GM12878 (cell line): Measurements from ENCODE around the gene ATXN1. TPM values are rescaled to one million over a fixed set of nuclear protein-coding genes. Genes with fewer than 3 reads are reported as not detected.

Experiments
- ATAC-seq: fragments of 200-7000 bp; cut with Tn5 transposase; 3 replicates; pipeline ENCODE4 v1.9.1; 2020; ENCODE audit warnings: mild to moderate bottlenecking, moderate library complexity
- BruUV-seq: library from RNA; stranded (reverse); fragments of 400-500 nt; replicated peaks from 2 replicates; lab custom pipeline; 2021; lab: Mats Ljungman, UMichigan
- CTCF ChIA-PET: fragments of 300-600 bp; sonication (Branson Sonifier 250); formaldehyde crosslinking; extraction: SDS; loops from one replicate; lab custom pipeline; 2021; ENCODE audit warnings: inconsistent platforms; lab: Yijun Ruan, JAX
- POLR2A ChIA-PET: fragments of 350-600 bp; formaldehyde crosslinking; extraction: SDS; loops from one replicate; lab custom pipeline; 2021; ENCODE audit warnings: inconsistent platforms; lab: Charles Lee
- RAD21 ChIA-PET: fragments of 300-600 bp; sonication (Branson Sonifier 250); formaldehyde crosslinking; loops from one replicate; lab custom pipeline; 2023; ENCODE audit warnings: antibody characterized with exemption; ENCODE audit not compliant: unreplicated experiment; lab: Charles Lee
- SMC1A ChIA-PET: fragments of 300-600 bp; sonication (Branson Sonifier 250); formaldehyde crosslinking; loops from one replicate; lab custom pipeline; 2023; ENCODE audit not compliant: unreplicated experiment, uncharacterized antibody; lab: Charles Lee
- DNase-seq: peaks from one replicate; pipeline ENCODE4 v3.0.0-alpha.2; 2011; ENCODE audit warnings: low read depth, low spot score
- FAIRE-seq: peaks from 3 replicates; lab custom pipeline; 2011; peaks lifted over from hg19 to GRCh38; lab: Jason Lieb, UNC
- H2AFZ ChIP-seq: 2 replicates; pipeline ENCODE4 v1.6.0; 2011; ENCODE audit warnings: low read depth, low read length, control low read depth; ENCODE audit not compliant: control insufficient read depth
- H3K27ac ChIP-seq: 2 replicates; pipeline ENCODE4 v1.5.1; 2011; ENCODE audit warnings: control low read depth; ENCODE audit not compliant: control insufficient read depth, insufficient read depth
- H3K27me3 ChIP-seq, 2 experiments: replicated peaks in 1 of 2; 2 replicates each; pipeline versions ENCODE4 v1.6.0 to v1.6.1; 2011; ENCODE audit warnings: low read length in 1 of 2; ENCODE audit not compliant: control insufficient read depth in 2 of 2, insufficient read depth in 2 of 2
- H3K36me3 ChIP-seq, 2 experiments: 2 replicates each; pipeline ENCODE4 v1.5.1; 2011; ENCODE audit warnings: low read length in 1 of 2; ENCODE audit not compliant: control insufficient read depth in 2 of 2, insufficient read depth in 2 of 2
- H3K4me1 ChIP-seq: 2 replicates; pipeline ENCODE4 v1.6.1; 2011; ENCODE audit warnings: mild to moderate bottlenecking, low read length, moderate library complexity, mixed read lengths; ENCODE audit not compliant: control insufficient read depth, insufficient read depth
- H3K4me2 ChIP-seq: 2 replicates; pipeline ENCODE4 v1.6.0; 2011; ENCODE audit warnings: control low read depth; ENCODE audit not compliant: control insufficient read depth, insufficient read depth
- H3K4me3 ChIP-seq: fragments of 200-600 bp; sonication (generic); 2 replicates; pipeline ENCODE4 v1.5.1; 2016
- H3K79me2 ChIP-seq: 2 replicates; pipeline ENCODE4 v1.6.0; 2011; ENCODE audit warnings: low read length; ENCODE audit not compliant: control insufficient read depth, insufficient read depth
- H3K9ac ChIP-seq: 2 replicates; pipeline ENCODE4 v1.8.0; 2011; ENCODE audit warnings: low read length, control low read depth, mixed read lengths; ENCODE audit not compliant: control insufficient read depth, insufficient read depth
- H3K9me3 ChIP-seq: replicated peaks from 3 replicates; pipeline ENCODE4 v1.5.1; 2011; ENCODE audit warnings: mild to moderate bottlenecking, low read length; ENCODE audit not compliant: control insufficient read depth, insufficient read depth
- H4K20me1 ChIP-seq: 2 replicates; pipeline ENCODE4 v1.6.0; 2011; ENCODE audit not compliant: control insufficient read depth, insufficient read depth
- ATF7 ChIP-seq: fragments of 450-650 bp; IDR thresholded peaks from 2 replicates; pipeline ENCODE4 v1.6.1; 2016; ENCODE audit warnings: low read depth, mild to moderate bottlenecking
- CHD2 ChIP-seq: IDR thresholded peaks from 2 replicates; pipeline ENCODE4 v1.6.1; 2011; ENCODE audit warnings: low read depth, low read length, improper control_type of control experiment, borderline replicate concordance
- CREB1 ChIP-seq: IDR thresholded peaks from 2 replicates; pipeline ENCODE4 v1.6.1; 2012; ENCODE audit warnings: low read depth, mild to moderate bottlenecking, inconsistent platforms
- JUNB ChIP-seq: IDR thresholded peaks from 2 replicates; pipeline ENCODE4 v1.6.1; 2016; ENCODE audit warnings: antibody characterized with exemption, mild to moderate bottlenecking
- KAT2A ChIP-seq: conservative IDR thresholded peaks from 2 replicates; pipeline ENCODE4 v1.6.1; 2011; ENCODE audit warnings: low read depth, low read length; ENCODE audit not compliant: control insufficient read depth
- NBN ChIP-seq: fragments of 450-650 bp; IDR thresholded peaks from 2 replicates; pipeline ENCODE4 v1.6.1; 2016
- NFIC ChIP-seq: IDR thresholded peaks from 2 replicates; pipeline ENCODE4 v1.6.1; 2012; ENCODE audit warnings: low read depth, mild to moderate bottlenecking, inconsistent platforms, low read length, moderate library complexity
- NFYB ChIP-seq: IDR thresholded peaks from 2 replicates; pipeline ENCODE4 v1.6.1; 2011; ENCODE audit warnings: low read depth, mild to moderate bottlenecking, low read length, improper control_type of control experiment, moderate library complexity; ENCODE audit not compliant: insufficient read depth
- SMAD5 ChIP-seq: IDR thresholded peaks from 2 replicates; pipeline ENCODE4 v1.6.1; 2016; ENCODE audit warnings: antibody characterized with exemption, low read depth
- ZNF24 ChIP-seq: fragments of 450-650 bp; IDR thresholded peaks from 2 replicates; pipeline ENCODE4 v1.6.1; 2017; ENCODE audit warnings: antibody characterized with exemption, mild to moderate bottlenecking
- WGBS: methylation state at CpG from one replicate; pipeline ENCODE4 v1.1.6; 2016; ENCODE audit warnings: low lambda C conversion rate; ENCODE audit not compliant: insufficient replicate concordance, insufficient coverage; ENCODE audit errors: missing lambda C conversion rate; 5-methylcytosine and 5-hydroxymethylcytosine counted together
- in situ Hi-C: fragments of 300-500 bp; cut with MboI; formaldehyde crosslinking; loops from 9 replicates; pipeline ENCODE4 v1.14.3; 2018; ENCODE audit warnings: mixed read lengths
- intact Hi-C: fragments of 100-400 bp; cut with micrococcal nuclease; formaldehyde crosslinking; loops from one replicate; pipeline ENCODE4 v1.14.2; 2022; ENCODE audit not compliant: unreplicated experiment
- polyA plus RNA-seq, 11 experiments: library from polyadenylated mRNA; depleted of rRNA in 4 of 11; unstranded in 6 of 11; stranded (reverse) in 5 of 11; fragments of >200 nt; fragmentation: Nextera tagmentation in 4 of 11; fragmentation: Illumina TruSeq in 1 of 11; extraction: Ambion mirVana in 4 of 11; extraction: Trizol in 1 of 11; gene quantifications; 1 replicate in 1 of 11; 2 replicates in 10 of 11; pipeline versions ENCODE4 v1.2.1 to v1.2.3, GENCODE V29; 2011 to 2016; ENCODE audit warnings: inconsistent platforms in 2 of 11, missing spikeins in 2 of 11, low read depth in 1 of 11
- total RNA-seq, 4 experiments: library from RNA; depleted of rRNA in 3 of 4; stranded (reverse); fragments of >200 nt in 3 of 4; fragmentation: Illumina TruSeq in 1 of 4; extraction: Trizol in 1 of 4; gene quantifications; 2 replicates each; pipeline versions ENCODE4 v1.2.1 to v1.2.3, GENCODE V29; 2013 to 2021
- TF ChIP-seq, protein P1 (sequence below): fragments of 450-650 bp; IDR thresholded peaks from 2 replicates; pipeline ENCODE4 v1.6.1; 2016; ENCODE audit warnings: mild to moderate bottlenecking
- TF ChIP-seq, protein P2 (sequence below): fragments of 450-650 bp; IDR thresholded peaks from 2 replicates; pipeline ENCODE4 v1.6.1; 2017; ENCODE audit warnings: mild to moderate bottlenecking, moderate library complexity
- TF ChIP-seq, protein P3 (sequence below): fragments of 450-650 bp; formaldehyde crosslinking; IDR thresholded peaks from 2 replicates; pipeline ENCODE4 v1.5.0; 2022; ENCODE audit warnings: mild to moderate bottlenecking, missing genetic modification characterization

Gene ATXN1
- total and polyA plus RNA-seq, 10 of the 15 experiments (the other 5 are each of a cell fraction or from before 2014, with no cell fraction given): 12.2 to 51.2 (median 20.5) TPM

DNA sequence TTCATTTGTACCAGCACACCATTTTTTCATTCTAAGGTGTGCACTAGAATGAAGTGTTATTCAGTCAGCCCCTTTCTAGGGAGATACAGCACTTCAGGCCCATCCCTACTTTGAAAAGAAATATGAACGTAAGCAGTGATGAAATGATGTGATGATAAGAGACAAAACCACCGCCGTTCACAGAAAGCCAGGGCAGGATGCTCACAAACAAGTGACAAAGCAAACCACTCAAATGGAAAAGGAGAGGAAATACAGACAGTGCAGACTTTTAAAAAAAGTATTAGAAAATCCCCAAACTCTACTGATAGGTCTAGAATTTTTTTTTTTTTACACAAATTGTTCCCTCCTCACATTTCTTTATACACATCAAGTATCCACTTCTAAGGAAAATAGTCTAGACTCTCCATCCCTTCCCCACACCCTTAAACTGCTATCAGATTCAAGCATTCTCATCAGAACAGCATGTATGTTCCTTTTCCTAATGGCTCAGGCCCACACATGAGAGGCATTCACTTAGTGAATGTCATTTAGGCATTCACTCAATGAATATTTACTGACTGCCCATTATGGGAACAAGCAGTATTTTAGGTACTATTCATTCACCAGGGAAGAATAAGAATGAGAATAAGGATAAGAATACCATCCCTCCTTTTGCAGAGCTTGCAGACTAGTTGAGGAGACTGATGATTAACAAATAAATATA is 279.4 kb downstream of the ATXN1 start:
- Histone ChIP-seq H3K4me2 (peak overlapping the region; percentile 83), H3K9ac (peak overlapping the region; percentile 44), H3K36me3 (peaks cover 2 to 16% of the 10 kb centered on the region in 2 experiments), H4K20me1 (no peaks in the 10 kb centered on the region), H3K9me3 (peaks cover 5% of the 10 kb centered on the region; the same call in 2 of the 3 replicates), H3K79me2 (peaks cover 36% of the 10 kb centered on the region), H3K4me1 (peaks cover 65% of the 10 kb centered on the region), H2AFZ (no peak overlapping the region), H3K27ac (peak overlapping the region; percentile 83), H3K27me3 (no peaks in the 10 kb centered on the region), H3K4me3 (peak overlapping the region; percentile 20; the same call in 1 of the 2 replicates)
- in situ Hi-C loops: no loop called here
- FAIRE-seq (no peak), DNase-seq (no peak), ATAC-seq (peak; percentile 61)
- WGBS: 0% methylated on average over 3 of the region's 3 CpGs
- intact Hi-C loops: no loop called here
- CTCF ChIA-PET: interaction anchor here (0.8 to 2.2 kb wide), 12 partner anchors 7 to 277 kb away, joined by 3 to 12 read pairs (median 5); no protein-coding TSS in a partner anchor
- POLR2A ChIA-PET: interaction anchor here (0.7 to 13.5 kb wide), 8 partner anchors 8 to 231 kb away, joined by 3 to 256 read pairs (median 6); no protein-coding TSS in a partner anchor
- RAD21 ChIA-PET: interaction anchor here (0.8 to 14.4 kb wide), 16 partner anchors 8 to 281 kb away, joined by 3 to 215 read pairs (median 10); partner anchors contain the start of gene ATXN1
- BruUV-seq: TSS peak; percentile 91
- SMC1A ChIA-PET: interaction anchor here (1.0 to 19.6 kb wide), 12 partner anchors 8 to 150 kb away, joined by 3 to 388 read pairs (median 26); no protein-coding TSS in a partner anchor
- TF ChIP-seq CREB1 (peak; percentile 90), KAT2A (no peak), NFIC (peak; percentile 59), ATF7 (peak; percentile 50; the same call in 1 of the 2 replicates), NFYB (peak; percentile 63; the same call in 1 of the 2 replicates), CHD2 (peak; percentile 55; the same call in 1 of the 2 replicates), ZNF24 (peak; percentile 90), JUNB (0 out of 2 replicates have a peak, but pooled peaks have one; percentile 13), SMAD5 (0 out of 2 replicates have a peak, but pooled peaks have one; percentile 44), NBN (0 out of 2 replicates have a peak, but pooled peaks have one; percentile 53)
- TF ChIP-seq, protein P1, sequence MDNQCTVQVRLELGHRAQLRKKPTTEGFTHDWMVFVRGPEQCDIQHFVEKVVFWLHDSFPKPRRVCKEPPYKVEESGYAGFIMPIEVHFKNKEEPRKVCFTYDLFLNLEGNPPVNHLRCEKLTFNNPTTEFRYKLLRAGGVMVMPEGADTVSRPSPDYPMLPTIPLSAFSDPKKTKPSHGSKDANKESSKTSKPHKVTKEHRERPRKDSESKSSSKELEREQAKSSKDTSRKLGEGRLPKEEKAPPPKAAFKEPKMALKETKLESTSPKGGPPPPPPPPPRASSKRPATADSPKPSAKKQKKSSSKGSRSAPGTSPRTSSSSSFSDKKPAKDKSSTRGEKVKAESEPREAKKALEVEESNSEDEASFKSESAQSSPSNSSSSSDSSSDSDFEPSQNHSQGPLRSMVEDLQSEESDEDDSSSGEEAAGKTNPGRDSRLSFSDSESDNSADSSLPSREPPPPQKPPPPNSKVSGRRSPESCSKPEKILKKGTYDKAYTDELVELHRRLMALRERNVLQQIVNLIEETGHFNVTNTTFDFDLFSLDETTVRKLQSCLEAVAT: 0 out of 2 replicates have a peak, but pooled peaks have one; percentile 43
- TF ChIP-seq, protein P2, sequence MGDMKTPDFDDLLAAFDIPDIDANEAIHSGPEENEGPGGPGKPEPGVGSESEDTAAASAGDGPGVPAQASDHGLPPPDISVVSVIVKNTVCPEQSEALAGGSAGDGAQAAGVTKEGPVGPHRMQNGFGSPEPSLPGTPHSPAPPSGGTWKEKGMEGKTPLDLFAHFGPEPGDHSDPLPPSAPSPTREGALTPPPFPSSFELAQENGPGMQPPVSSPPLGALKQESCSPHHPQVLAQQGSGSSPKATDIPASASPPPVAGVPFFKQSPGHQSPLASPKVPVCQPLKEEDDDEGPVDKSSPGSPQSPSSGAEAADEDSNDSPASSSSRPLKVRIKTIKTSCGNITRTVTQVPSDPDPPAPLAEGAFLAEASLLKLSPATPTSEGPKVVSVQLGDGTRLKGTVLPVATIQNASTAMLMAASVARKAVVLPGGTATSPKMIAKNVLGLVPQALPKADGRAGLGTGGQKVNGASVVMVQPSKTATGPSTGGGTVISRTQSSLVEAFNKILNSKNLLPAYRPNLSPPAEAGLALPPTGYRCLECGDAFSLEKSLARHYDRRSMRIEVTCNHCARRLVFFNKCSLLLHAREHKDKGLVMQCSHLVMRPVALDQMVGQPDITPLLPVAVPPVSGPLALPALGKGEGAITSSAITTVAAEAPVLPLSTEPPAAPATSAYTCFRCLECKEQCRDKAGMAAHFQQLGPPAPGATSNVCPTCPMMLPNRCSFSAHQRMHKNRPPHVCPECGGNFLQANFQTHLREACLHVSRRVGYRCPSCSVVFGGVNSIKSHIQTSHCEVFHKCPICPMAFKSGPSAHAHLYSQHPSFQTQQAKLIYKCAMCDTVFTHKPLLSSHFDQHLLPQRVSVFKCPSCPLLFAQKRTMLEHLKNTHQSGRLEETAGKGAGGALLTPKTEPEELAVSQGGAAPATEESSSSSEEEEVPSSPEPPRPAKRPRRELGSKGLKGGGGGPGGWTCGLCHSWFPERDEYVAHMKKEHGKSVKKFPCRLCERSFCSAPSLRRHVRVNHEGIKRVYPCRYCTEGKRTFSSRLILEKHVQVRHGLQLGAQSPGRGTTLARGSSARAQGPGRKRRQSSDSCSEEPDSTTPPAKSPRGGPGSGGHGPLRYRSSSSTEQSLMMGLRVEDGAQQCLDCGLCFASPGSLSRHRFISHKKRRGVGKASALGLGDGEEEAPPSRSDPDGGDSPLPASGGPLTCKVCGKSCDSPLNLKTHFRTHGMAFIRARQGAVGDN: peak; percentile 84
- TF ChIP-seq, protein P3, sequence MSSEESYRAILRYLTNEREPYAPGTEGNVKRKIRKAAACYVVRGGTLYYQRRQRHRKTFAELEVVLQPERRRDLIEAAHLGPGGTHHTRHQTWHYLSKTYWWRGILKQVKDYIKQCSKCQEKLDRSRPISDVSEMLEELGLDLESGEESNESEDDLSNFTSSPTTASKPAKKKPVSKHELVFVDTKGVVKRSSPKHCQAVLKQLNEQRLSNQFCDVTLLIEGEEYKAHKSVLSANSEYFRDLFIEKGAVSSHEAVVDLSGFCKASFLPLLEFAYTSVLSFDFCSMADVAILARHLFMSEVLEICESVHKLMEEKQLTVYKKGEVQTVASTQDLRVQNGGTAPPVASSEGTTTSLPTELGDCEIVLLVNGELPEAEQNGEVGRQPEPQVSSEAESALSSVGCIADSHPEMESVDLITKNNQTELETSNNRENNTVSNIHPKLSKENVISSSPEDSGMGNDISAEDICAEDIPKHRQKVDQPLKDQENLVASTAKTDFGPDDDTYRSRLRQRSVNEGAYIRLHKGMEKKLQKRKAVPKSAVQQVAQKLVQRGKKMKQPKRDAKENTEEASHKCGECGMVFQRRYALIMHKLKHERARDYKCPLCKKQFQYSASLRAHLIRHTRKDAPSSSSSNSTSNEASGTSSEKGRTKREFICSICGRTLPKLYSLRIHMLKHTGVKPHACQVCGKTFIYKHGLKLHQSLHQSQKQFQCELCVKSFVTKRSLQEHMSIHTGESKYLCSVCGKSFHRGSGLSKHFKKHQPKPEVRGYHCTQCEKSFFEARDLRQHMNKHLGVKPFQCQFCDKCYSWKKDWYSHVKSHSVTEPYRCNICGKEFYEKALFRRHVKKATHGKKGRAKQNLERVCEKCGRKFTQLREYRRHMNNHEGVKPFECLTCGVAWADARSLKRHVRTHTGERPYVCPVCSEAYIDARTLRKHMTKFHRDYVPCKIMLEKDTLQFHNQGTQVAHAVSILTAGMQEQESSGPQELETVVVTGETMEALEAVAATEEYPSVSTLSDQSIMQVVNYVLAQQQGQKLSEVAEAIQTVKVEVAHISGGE (CRISPR knock-in tag): no peak
